ENCODE measurements around the gene NEMP1. TPM values are rescaled to one million over a fixed set of nuclear protein-coding genes. Genes with fewer than 3 reads are reported as not detected.

Gene NEMP1
- total and polyA plus RNA-seq, 2 of the 13 experiments (the other 11 are each of a cell fraction or from before 2014, with no cell fraction given): 11.4 to 12.9 TPM

DNA sequence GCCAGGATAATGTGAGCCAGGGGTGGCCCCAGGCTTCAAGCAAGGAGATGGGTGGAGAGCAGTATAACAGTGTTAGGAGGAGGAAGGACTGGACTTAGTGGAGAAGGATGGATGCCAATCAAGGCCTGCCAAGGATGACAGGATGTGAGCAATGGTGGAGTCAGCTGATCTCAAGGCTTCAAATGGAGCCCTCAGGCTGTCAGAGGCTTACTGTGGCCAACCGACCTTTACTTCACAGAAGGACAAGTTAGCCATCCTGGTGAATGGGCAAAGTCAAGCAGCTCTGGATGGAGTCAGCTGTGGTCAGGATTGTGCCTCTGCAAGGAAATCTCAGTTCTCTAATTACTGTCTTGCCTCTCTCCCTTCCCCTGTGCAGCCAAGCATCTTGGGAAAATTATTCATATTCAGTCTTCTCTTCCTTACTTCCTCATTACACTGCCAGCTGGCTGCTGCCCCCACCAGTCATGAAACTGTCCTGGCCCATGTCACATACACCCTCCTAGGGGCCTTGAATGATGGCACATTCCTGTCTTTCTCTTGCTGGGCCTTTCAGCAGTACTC, 40.2 kb upstream of the NEMP1 start:
- Histone ChIP-seq H3K9me3 (ENCODE audit: low read length) (no peaks in the 10 kb centered on the region), H3K9ac (ENCODE audit: insufficient read depth, low read depth, low read length) (no peak overlapping the region), H4K20me1 (ENCODE audit: insufficient read depth, low read length) (no peaks in the 10 kb centered on the region), H2AFZ (ENCODE audit: low read length) (no peak overlapping the region), H3K4me3 (replicated peaks in 1 of 3; ENCODE audit: insufficient read depth in 1 of 3, low read depth in 2 of 3, low read length in 3 of 3) (no peak overlapping the region), H3K79me2 (ENCODE audit: insufficient read depth, low read length) (no peaks in the 10 kb centered on the region), H3K36me3 (replicated peaks in 1 of 2; ENCODE audit: control insufficient read depth in 1 of 2, insufficient read depth in 2 of 2, low read length in 2 of 2) (no peaks in the 10 kb centered on the region), H3K27me3 (ENCODE audit: control insufficient read depth in 1 of 2, insufficient read depth in 2 of 2, low read length in 2 of 2) (no peaks in the 10 kb centered on the region), H3K4me1 (ENCODE audit: insufficient read depth, low read length) (peaks cover 3% of the 10 kb centered on the region), H3K4me2 (ENCODE audit: low read depth, low read length) (no peak overlapping the region), H3K27ac (ENCODE audit: extremely low read length, insufficient read depth, low read length) (no peak overlapping the region)
- ChIA-PET CTCF (ENCODE audit: low intra/inter-chr PET ratio, low total read pairs) (no interaction called here), POLR2A (no interaction called here)
- in situ Hi-C loops (cut with HindIII; ENCODE audit: extremely low pct_ligation_motif_present, low pct_unique_long_range_greater_than_20kb) (no loop called here), intact Hi-C loops (cut with micrococcal nuclease; ENCODE audit: unreplicated experiment) (no loop called here)
- no TSS peak for BruUV-seq (replicated peaks)
- FAIRE-seq (no peak), ATAC-seq (no peak), DNase-seq (ENCODE audit: low spot score) (no peak)
- TF ChIP-seq KAT2B (IDR thresholded peaks at IDR 0.05; ENCODE audit: borderline replicate concordance, low read depth, low read length) (no peak), FOXO1 (CRISPR knock-in tag; IDR thresholded peaks at IDR 0.05) (no peak), POLR2A (IDR thresholded peaks at IDR 0.05; ENCODE audit: insufficient read depth in 1 of 2, low read depth in 2 of 2, low read length in 2 of 2) (no peak), ZNF687 (CRISPR knock-in tag; IDR thresholded peaks at IDR 0.05) (no peak), GLI4 (CRISPR knock-in tag; IDR thresholded peaks at IDR 0.05; ENCODE audit: borderline replicate concordance) (no peak), ZNF672 (CRISPR knock-in tag; IDR thresholded peaks at IDR 0.05) (no peak), ZNF646 (CRISPR knock-in tag; IDR thresholded peaks at IDR 0.05) (no peak), GFI1 (CRISPR knock-in tag; IDR thresholded peaks at IDR 0.05; ENCODE audit: borderline replicate concordance) (no peak), KLF11 (CRISPR knock-in tag; IDR thresholded peaks at IDR 0.05) (no peak), SP1 (IDR thresholded peaks at IDR 0.05) (no peak), SP1 (CRISPR knock-in tag; IDR thresholded peaks at IDR 0.05) (no peak), ZNF691 (CRISPR knock-in tag; IDR thresholded peaks at IDR 0.05; ENCODE audit: borderline replicate concordance, low read depth) (no peak)
- TF ChIP-seq, protein P1, sequence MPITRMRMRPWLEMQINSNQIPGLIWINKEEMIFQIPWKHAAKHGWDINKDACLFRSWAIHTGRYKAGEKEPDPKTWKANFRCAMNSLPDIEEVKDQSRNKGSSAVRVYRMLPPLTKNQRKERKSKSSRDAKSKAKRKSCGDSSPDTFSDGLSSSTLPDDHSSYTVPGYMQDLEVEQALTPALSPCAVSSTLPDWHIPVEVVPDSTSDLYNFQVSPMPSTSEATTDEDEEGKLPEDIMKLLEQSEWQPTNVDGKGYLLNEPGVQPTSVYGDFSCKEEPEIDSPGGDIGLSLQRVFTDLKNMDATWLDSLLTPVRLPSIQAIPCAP (CRISPR knock-in tag; IDR thresholded peaks at IDR 0.05; ENCODE audit: low read depth): no peak
- no CpG with 5 or more reads among the region's 1 CpG for WGBS (ENCODE audit: low lambda C conversion rate)

Measured in HepG2 (cell line).